Posterior vena cava (tissue), 2 donors: Measurements from ENCODE around the gene SLC38A2. TPM values are rescaled to one million over a fixed set of nuclear protein-coding genes. Genes with fewer than 3 reads are reported as not detected.

Experiments
- DNase-seq: peaks from one replicate; pipeline ENCODE4 v3.0.0-alpha.2; 2020; ENCODE audit warnings: low spot score
- intact Hi-C, 2 donors: fragments of 100-400 bp; cut with DNase I; formaldehyde crosslinking; loops; one replicate each; pipeline versions ENCODE4 v1.14.1 to v1.14.2; 2022 to 2023
- total RNA-seq, 2 donors: library from RNA; stranded (reverse); fragmentation: NEBNext Ultra II Directional; extraction: Animal tissue kit (Norgen Biotek cat#: 25700); gene quantifications; one replicate each; pipeline ENCODE4 v1.2.1, GENCODE V29; 2021
- donor health status: DM: yes; HTN: yes; CAD: no.
- donor health status: DM: yes; HTN: yes; CAD: no.

SLC38A2 gene
- total RNA-seq, 2 donors from 2014 or later, result 255 to 324 TPM

- DNase-seq, result no peak
- intact Hi-C loops, result no loop called here
These were observed 5.1 kb downstream of the SLC38A2 start for GRCh38 chr12:46367351-46368029.

DNA sequence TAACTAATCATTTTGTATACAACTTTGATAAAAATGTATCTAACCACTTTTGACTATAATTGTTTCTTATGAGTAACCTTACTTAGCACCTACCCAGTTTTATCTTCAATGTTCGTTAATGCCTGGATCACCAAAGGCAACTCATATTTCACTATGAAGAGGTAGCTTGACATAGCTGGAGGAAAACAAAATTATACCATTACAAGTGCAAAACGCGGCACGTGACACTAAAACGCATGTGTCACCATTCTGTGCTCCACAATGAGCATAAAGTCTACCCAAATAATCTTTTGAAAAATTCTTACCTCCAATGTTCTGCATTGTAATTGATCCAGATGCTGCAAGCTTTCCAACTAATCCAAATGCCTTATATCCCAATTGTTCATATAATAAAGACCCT is 5.8 kb downstream of the SLC38A2 start:
- intact Hi-C loops, result no loop called here

GRCh38 chr12:46365951-46366379 is 6.6 kb downstream of the SLC38A2 start:
- DNase-seq, result no peak
- intact Hi-C loops, result no loop called here

More for the DNA sequence above, 5.8 kb downstream of the SLC38A2 start:
- DNase-seq, result no peak

DNA sequence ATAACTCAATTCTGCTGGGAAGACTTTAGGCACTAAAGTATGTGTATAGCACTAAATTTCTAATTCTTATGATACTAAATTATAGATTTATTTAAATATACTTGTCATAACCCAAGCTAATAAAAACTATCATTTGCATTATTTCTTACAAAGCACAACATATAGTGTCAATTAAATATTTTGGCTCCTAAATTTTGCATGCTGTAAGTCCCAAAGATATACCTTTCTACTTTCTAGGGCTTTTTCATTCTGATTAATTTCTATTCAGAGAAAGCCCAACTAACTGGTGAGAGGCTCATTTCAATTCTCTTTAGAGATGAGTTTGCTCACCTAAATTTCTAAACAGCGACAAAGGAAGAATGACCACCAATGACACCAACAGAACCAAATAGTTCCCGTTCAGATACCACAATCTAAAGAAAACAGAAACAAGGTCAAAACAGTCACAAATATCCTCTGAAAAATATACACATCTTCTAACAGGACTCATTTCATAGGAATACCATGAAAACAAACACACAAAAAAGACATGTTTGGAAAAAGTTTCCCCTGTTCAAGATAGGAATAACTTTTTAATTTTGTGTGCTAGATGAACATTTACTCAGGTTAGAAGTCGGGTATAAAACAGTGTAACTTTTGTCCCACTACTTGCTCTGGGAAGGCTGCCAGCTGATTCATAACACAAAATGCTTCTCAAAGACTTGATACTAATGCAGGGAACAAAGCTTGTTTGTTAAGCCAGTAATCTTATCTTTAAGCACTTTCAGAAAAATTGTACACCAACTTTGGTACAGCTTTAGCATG is 7.6 kb downstream of the SLC38A2 start:
- no peak for DNase-seq
- intact Hi-C loops, result no loop called here

DNA sequence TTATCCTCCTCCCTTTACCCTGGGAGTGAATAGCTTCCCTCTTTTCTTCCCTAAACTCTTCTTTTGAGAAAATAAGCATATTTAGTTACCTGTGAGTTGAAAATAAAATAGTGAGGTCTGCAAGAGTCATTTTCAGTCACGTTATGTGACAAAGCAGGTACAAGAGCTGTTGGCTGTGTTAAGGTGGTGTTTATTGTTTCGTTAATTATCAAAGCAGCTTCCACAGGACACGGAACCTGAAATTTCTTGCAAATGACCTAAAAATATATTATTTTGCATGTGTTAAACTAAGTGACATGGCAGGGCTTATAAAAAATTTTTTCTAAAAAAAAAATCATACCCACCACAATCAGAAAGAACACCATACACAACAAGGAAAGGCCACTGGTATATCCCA is 8.3 kb downstream of the SLC38A2 start:
- intact Hi-C loops, result no loop called here
- no peak for DNase-seq

DNA sequence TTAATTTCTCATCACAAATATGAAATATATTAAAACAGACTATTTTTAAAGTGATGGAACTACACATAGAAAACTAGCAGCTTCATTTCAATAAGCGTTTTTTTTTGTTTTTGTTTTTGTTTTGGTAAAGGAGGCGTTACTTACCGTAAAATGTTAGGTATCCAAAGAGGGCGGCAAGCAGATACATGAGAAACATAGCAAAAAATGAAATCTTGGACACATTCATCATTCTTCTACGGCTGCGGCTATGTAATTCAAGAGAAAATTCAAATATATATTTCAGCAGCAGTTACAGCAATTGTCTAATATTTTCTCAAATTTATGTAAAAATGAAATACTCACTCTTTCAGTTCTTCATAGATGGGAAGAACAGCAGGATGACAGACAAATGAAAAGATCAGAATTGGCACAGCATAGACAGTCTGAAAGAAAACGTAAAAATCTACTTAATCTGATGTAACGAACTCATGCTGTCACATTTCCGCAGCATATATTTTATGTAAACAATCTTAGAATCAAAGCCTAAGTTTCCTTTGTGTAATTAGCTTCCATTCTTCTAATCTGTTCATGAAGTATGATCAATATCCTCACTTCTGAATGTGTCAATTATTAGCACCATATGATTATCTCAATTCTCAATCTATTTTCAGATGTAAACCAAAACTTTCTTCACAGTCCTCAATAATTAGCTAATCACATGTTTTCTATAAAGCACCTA is 8.8 kb downstream of the SLC38A2 start:
- intact Hi-C loops, result no loop called here
- DNase-seq, result no peak

DNA sequence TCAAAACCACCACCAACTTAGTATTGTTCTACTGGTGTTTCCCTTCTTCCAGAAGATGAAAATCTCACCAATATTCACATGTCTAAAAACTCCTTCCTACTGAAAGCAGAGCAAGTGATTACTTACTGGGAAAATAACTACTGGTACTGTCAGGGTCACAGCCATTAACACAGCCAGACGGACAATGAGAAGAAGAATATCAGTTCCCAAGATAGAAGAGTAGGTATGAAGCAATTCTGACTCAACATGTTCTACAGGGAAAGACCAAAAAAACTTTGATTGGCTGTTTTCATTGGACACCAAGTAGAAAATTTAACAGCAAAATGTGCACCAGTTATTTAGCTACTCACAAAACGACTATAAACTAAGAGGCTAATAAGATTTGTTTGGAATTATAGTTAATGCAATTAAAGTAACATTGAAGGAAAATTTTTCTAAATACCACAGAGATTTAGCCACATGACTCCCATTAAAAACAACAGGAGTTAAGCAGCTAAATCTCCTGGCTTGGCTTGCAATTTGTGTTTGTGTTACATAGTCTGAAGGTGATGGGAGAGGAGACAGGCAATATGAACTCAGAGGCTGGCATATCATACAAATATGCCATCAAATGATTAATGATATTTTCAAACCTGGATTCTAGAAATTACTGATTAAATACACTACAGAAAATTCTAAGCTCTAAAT is 9.5 kb downstream of the SLC38A2 start:
- no peak for DNase-seq
- intact Hi-C loops, result no loop called here

- intact Hi-C loops, result no loop called here
- no peak for DNase-seq
These were observed 10.9 kb downstream of the SLC38A2 start for GRCh38 chr12:46361667-46362034.

GRCh38 chr12:46360908-46361666 is 11.5 kb downstream of the SLC38A2 start:
- intact Hi-C loops, result no loop called here
- DNase-seq, result no peak

- intact Hi-C loops, result no loop called here
- no peak for DNase-seq
These were observed 12.2 kb downstream of the SLC38A2 start for GRCh38 chr12:46360370-46360769.

- DNase-seq, result no peak
- intact Hi-C loops, result no loop called here
These were observed 12.8 kb downstream of the SLC38A2 start for GRCh38 chr12:46359667-46360280.

DNA sequence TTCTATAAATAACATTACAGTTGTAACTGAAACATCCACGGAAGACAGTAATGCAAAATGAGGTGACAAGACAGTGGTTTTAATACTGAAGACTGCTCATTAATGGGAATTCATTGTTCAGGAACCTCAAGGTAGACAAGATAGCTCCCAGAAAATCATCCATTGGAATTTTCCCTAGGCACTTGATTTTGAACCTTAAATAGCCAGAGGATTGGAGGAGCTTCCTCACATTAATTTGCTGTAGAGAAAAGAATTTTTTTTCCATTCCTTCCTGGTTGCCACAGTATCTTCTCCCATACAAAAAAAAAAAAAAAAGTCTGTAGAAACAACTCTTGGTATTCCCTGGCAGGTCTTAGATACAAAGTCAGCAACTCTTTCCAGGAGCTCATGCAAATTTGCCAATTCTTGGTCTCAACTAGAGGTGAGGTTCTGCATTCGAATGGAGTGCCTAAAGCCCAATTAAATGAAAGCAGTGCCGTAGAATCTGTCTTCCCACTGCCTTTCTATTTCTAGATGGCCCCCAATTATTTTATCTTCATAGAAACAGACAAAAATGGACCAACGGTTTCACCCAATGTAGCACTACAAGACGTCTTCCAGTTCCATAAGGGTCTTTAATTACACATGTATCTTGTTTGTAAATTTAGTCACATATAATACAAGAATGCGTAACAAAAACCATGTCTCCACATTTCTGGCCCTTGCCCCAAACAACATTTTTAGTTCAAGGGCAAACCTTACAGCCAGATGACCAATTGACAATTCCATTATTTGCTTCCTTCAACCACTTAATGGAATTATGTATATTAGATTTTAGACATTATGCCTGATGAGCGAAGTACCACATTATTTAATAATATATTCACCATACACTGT is 13.5 kb downstream of the SLC38A2 start:
- intact Hi-C loops, result no loop called here
- no peak for DNase-seq

DNA sequence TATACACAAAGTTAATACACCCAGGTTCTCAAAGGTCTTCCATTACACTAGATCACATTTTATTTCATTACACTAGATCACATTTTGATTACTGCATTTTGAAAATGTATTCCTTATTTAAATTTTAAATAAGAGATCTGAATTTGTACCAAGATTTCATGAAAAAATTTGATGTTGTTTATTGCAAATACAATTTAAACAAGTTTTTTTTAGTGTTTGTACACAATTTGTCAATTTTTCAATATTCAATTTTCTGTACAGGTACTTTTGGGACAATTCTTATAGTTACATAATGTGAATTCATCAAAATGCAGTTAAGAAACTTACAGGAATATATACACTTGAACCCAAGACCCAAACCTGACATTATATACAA is 14.3 kb downstream of the SLC38A2 start:
- intact Hi-C loops, result no loop called here
- DNase-seq, result no peak

GRCh38 chr12:46357438-46358324 is 14.9 kb downstream of the SLC38A2 start:
- DNase-seq, result no peak
- intact Hi-C loops, result no loop called here

DNA sequence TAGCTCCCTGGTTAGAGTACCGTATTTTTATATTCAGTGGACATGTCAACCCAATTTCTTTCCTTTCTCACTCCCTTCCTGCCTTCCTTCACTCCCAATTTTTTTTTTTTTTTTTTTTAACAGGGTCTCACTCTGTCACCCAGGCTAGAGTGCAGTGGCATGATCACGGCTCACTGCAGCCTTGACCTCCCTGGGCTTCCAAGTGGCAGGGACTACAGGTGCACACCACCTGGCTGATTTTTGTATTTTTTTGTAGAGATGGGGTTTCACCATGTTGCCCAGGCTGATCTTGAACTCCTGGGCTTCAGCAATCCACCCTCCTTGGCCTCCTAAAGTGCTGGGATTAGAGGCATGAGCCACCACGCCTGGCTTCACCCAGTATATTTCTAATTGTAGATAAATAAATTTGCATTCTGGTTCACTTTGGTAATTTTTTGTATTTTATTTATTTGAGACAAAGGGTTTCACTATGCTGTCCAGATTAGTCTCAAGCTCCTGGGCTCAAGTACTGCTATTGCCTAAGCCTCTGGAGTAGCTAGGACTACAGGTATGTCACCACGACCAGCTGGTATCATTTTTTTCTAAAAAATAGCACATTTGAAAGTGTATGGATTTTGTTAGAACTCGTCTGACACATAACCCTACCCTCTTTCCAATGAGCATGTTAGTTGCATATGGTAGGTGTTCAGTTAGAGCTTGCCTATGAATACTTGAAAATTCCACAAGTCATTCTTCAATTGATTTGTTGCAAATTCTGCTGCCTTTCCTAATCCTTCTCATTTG is 15.7 kb downstream of the SLC38A2 start:
- intact Hi-C loops, result no loop called here
- no peak for DNase-seq

GRCh38 chr12:46354802-46355199 is 17.8 kb downstream of the SLC38A2 start:
- intact Hi-C loops, result no loop called here

More at GRCh38 chr12:46354802-46355199, 17.8 kb downstream of the SLC38A2 start:
- DNase-seq, result no peak
